Thoracic aorta (tissue), 2 donors: ENCODE data around the gene FOXP2. TPM values are rescaled to one million over a fixed set of nuclear protein-coding genes. Genes with fewer than 3 reads are reported as not detected.

Source experiments
- ATAC-seq: fragments of 150-250 bp; one replicate; pipeline ENCODE4 v1.8.0; 2017; ENCODE audit warnings: low read depth; ENCODE audit not compliant: insufficient number of reproducible peaks, low FRiP score
- DNase-seq: peaks from one replicate; pipeline ENCODE4 v3.0.0-alpha.2; 2020; ENCODE audit warnings: low spot score
- H3K27ac ChIP-seq, 2 donors: fragments of 200-600 bp; sonication (generic); 1 replicate in 1 of 2; 2 replicates in 1 of 2; pipeline ENCODE4 v1.5.1; 2016; ENCODE audit warnings: mild to moderate bottlenecking in 2 of 2, moderate library complexity in 2 of 2
- H3K27me3 ChIP-seq: fragments of 200-600 bp; sonication (generic); replicated peaks from 2 replicates; pipeline ENCODE4 v1.6.0; 2016; ENCODE audit warnings: mild to moderate bottlenecking; ENCODE audit not compliant: insufficient read depth
- H3K36me3 ChIP-seq: fragments of 200-600 bp; sonication (generic); one replicate; pipeline ENCODE4 v1.5.1; 2016
- H3K4me1 ChIP-seq, 2 donors: fragments of 200-600 bp; sonication (generic); 1 replicate in 1 of 2; 2 replicates in 1 of 2; pipeline versions ENCODE4 v1.5.1 to v1.6.0; 2016; ENCODE audit warnings: low read depth in 2 of 2, mild to moderate bottlenecking in 1 of 2; ENCODE audit not compliant: control insufficient read depth in 1 of 2
- H3K4me3 ChIP-seq: fragments of 200-600 bp; sonication (generic); 2 replicates; pipeline ENCODE4 v1.5.1; 2016; ENCODE audit warnings: mild to moderate bottlenecking
- H3K9me3 ChIP-seq: fragments of 200-600 bp; sonication (generic); 2 replicates; pipeline ENCODE4 v1.5.1; 2016
- CTCF ChIP-seq: fragments of 200-600 bp; sonication (generic); IDR thresholded peaks from one replicate; pipeline ENCODE4 v1.5.1; 2019; ENCODE audit warnings: antibody characterized with exemption
- total RNA-seq, 2 donors: library from RNA; depleted of rRNA; stranded (reverse); fragments of >200 nt; gene quantifications; one replicate each; pipeline versions ENCODE4 v1.1.0 to v1.2.3, GENCODE V29; 2016

Gene FOXP2
- total RNA-seq, 2 donors from 2014 or later, result 16.7 to 17.6 TPM

GRCh38 chr7:114663502-114663901 lies 248.9 kb downstream of the FOXP2 start:
- H3K9me3 ChIP-seq, result no peaks in the 10 kb centered on the region
- H3K36me3 ChIP-seq, result no peaks in the 10 kb centered on the region
- H3K27me3 ChIP-seq, result no peaks in the 10 kb centered on the region
- no peak for TF ChIP-seq CTCF
- no peaks in the 10 kb centered on the region for H3K4me1 ChIP-seq
- ATAC-seq, result no peak
- DNase-seq, result no peak
- no peak overlapping the region for H3K4me3 ChIP-seq
- H3K27ac ChIP-seq, result no peak overlapping the region

- Histone ChIP-seq H3K9me3 (no peaks in the 10 kb centered on the region), H3K4me1 (peaks cover 0 to 3% of the 10 kb centered on the region in 2 donors), H3K27me3 (no peaks in the 10 kb centered on the region), H3K36me3 (no peaks in the 10 kb centered on the region), H3K4me3 (no peak overlapping the region), H3K27ac (no peak overlapping the region)
- no peak for DNase-seq
- ATAC-seq, result no peak
- TF ChIP-seq CTCF, result no peak
Observed at GRCh38 chr7:114670676-114671075, 256.1 kb downstream of the FOXP2 start.

- no peak for TF ChIP-seq CTCF
- Histone ChIP-seq H3K27ac (no peak overlapping the region), H3K9me3 (no peaks in the 10 kb centered on the region), H3K4me3 (no peak overlapping the region), H3K27me3 (no peaks in the 10 kb centered on the region), H3K36me3 (no peaks in the 10 kb centered on the region), H3K4me1 (peaks cover 0 to 3% of the 10 kb centered on the region in 2 donors)
- ATAC-seq (no peak), DNase-seq (no peak)
Observed at GRCh38 chr7:114671563-114672123, 257.0 kb downstream of the FOXP2 start.

- Histone ChIP-seq H3K36me3 (no peaks in the 10 kb centered on the region), H3K4me1 (no peaks in the 10 kb centered on the region), H3K4me3 (no peak overlapping the region), H3K27ac (no peak overlapping the region), H3K9me3 (no peaks in the 10 kb centered on the region), H3K27me3 (no peaks in the 10 kb centered on the region)
- ATAC-seq, result no peak
- no peak for TF ChIP-seq CTCF
- no peak for DNase-seq
Observed at GRCh38 chr7:114678116-114678515, 263.5 kb downstream of the FOXP2 start.

- DNase-seq, result no peak
- ATAC-seq, result no peak
Observed at GRCh38 chr7:114687238-114687637, 272.6 kb downstream of the FOXP2 start.

More at GRCh38 chr7:114687238-114687637, 272.6 kb downstream of the FOXP2 start:
- Histone ChIP-seq H3K27me3 (no peaks in the 10 kb centered on the region), H3K9me3 (no peaks in the 10 kb centered on the region), H3K27ac (no peak overlapping the region), H3K36me3 (no peaks in the 10 kb centered on the region), H3K4me3 (no peak overlapping the region), H3K4me1 (no peaks in the 10 kb centered on the region)
- TF ChIP-seq CTCF, result no peak
